ENCODE data around the gene ELK3. TPM values are rescaled to one million over a fixed set of nuclear protein-coding genes. Genes with fewer than 3 reads are reported as not detected.

The ELK3 gene
- total and polyA plus RNA-seq, 4 donors: 9.1 to 68.5 (median 40.3) TPM

GRCh38 chr12:96246926-96247505 lies 52.8 kb downstream of the ELK3 start:
- no peak for TF ChIP-seq CTCF (IDR thresholded peaks at IDR 0.05; ENCODE audit: control extremely low read depth, extremely low read depth)
- Histone ChIP-seq H3K4me3 (no peak overlapping the region), H3K9me3 (ENCODE audit: control insufficient read depth in 4 of 4, insufficient read depth in 3 of 4, low read length in 3 of 4) (no peaks in the 10 kb centered on the region), H3K9ac (ENCODE audit: insufficient read depth in 1 of 2, low read length in 2 of 2) (no peak overlapping the region), H3K27ac (ENCODE audit: low read depth in 1 of 2, low read length in 1 of 2) (no peak overlapping the region), H3K4me1 (ENCODE audit: control insufficient read depth in 5 of 5, insufficient read depth in 5 of 5, low read length in 5 of 5) (peaks cover 0 to 18% (median 0%) of the 10 kb centered on the region in 5 donors), H3K36me3 (ENCODE audit: control insufficient read depth in 4 of 4, insufficient read depth in 4 of 4, low read length in 4 of 4) (peaks cover 6 to 36% (median 27%) of the 10 kb centered on the region in 4 donors), H3K27me3 (ENCODE audit: control insufficient read depth in 3 of 3, insufficient read depth in 3 of 3, low read length in 2 of 3) (no peaks in the 10 kb centered on the region)
- no peak for ATAC-seq (ENCODE audit: insufficient read depth, low FRiP score)
- DNase-seq: no peak
- WGBS, 2 donors: 95 to 97% methylated on average over 36 of the region's 36 CpGs

GRCh38 chr12:96247563-96247962 lies 53.4 kb downstream of the ELK3 start:
- Histone ChIP-seq H3K27me3 (ENCODE audit: control insufficient read depth in 3 of 3, insufficient read depth in 3 of 3, low read length in 2 of 3) (no peaks in the 10 kb centered on the region), H3K27ac (ENCODE audit: low read depth in 1 of 2, low read length in 1 of 2) (no peak overlapping the region), H3K36me3 (ENCODE audit: control insufficient read depth in 4 of 4, insufficient read depth in 4 of 4, low read length in 4 of 4) (peaks cover 6 to 36% (median 29%) of the 10 kb centered on the region in 4 donors), H3K4me1 (ENCODE audit: control insufficient read depth in 5 of 5, insufficient read depth in 5 of 5, low read length in 5 of 5) (peaks cover 0 to 14% (median 0%) of the 10 kb centered on the region in 5 donors), H3K9ac (ENCODE audit: insufficient read depth in 1 of 2, low read length in 2 of 2) (no peak overlapping the region), H3K9me3 (ENCODE audit: control insufficient read depth in 4 of 4, insufficient read depth in 3 of 4, low read length in 3 of 4) (no peaks in the 10 kb centered on the region), H3K4me3 (no peak overlapping the region)
- no peak for TF ChIP-seq CTCF (IDR thresholded peaks at IDR 0.05; ENCODE audit: control extremely low read depth, extremely low read depth)
- ATAC-seq (ENCODE audit: insufficient read depth, low FRiP score): no peak
- no peak for DNase-seq
- WGBS, 2 donors: 84 to 85% methylated on average over 13 of the region's 13 CpGs

- Histone ChIP-seq H3K36me3 (ENCODE audit: control insufficient read depth in 4 of 4, insufficient read depth in 4 of 4, low read length in 4 of 4) (peaks cover 6 to 38% (median 29%) of the 10 kb centered on the region in 4 donors), H3K9me3 (ENCODE audit: control insufficient read depth in 4 of 4, insufficient read depth in 3 of 4, low read length in 3 of 4) (no peaks in the 10 kb centered on the region), H3K27ac (ENCODE audit: low read depth in 1 of 2, low read length in 1 of 2) (peak overlapping the region in 1 of 2 donors; percentile 49), H3K4me1 (ENCODE audit: control insufficient read depth in 5 of 5, insufficient read depth in 5 of 5, low read length in 5 of 5) (peaks cover 0 to 11% (median 0%) of the 10 kb centered on the region in 5 donors), H3K9ac (ENCODE audit: insufficient read depth in 1 of 2, low read length in 2 of 2) (no peak overlapping the region), H3K4me3 (no peak overlapping the region), H3K27me3 (ENCODE audit: control insufficient read depth in 3 of 3, insufficient read depth in 3 of 3, low read length in 2 of 3) (no peaks in the 10 kb centered on the region)
- ATAC-seq (ENCODE audit: insufficient read depth, low FRiP score) (no peak), DNase-seq (no peak)
- WGBS, 2 donors: 89 to 91% methylated on average over 17 of the region's 17 CpGs
- no peak for TF ChIP-seq CTCF (IDR thresholded peaks at IDR 0.05; ENCODE audit: control extremely low read depth, extremely low read depth)
Observed at GRCh38 chr12:96248136-96248931, 54.2 kb downstream of the ELK3 start.
